WERI-Rb-1 (cell line): ENCODE measurements around the gene C16orf95.
"Not testable (repeated sequence)": the region's sequence is repeated elsewhere in the genome, so short reads cannot be mapped to it uniquely, and the experiment has no call there.

Experiments used
- DNase-seq: peaks from one replicate; pipeline ENCODE4 v3.0.0-alpha.2; 2020
- H3K27ac ChIP-seq: fragments of 250-450 bp; sonication (Bioruptor Pico); 2 replicates; pipeline ENCODE4 v1.5.1; 2020; ENCODE audit warnings: mild to moderate bottlenecking, moderate library complexity
- H3K27me3 ChIP-seq: fragments of 250-450 bp; sonication (Bioruptor Pico); 2 replicates; pipeline ENCODE4 v1.5.1; 2021; ENCODE audit warnings: mild to moderate bottlenecking, low read depth, moderate library complexity; ENCODE audit not compliant: insufficient read depth, severe bottlenecking
- H3K36me3 ChIP-seq: fragments of 250-450 bp; sonication (Bioruptor Pico); 2 replicates; pipeline ENCODE4 v1.5.1; 2020; ENCODE audit warnings: mild to moderate bottlenecking, moderate library complexity
- H3K4me3 ChIP-seq: 2 replicates; pipeline ENCODE4 v1.5.1; 2011; ENCODE audit warnings: low read depth, mild to moderate bottlenecking, control low read depth, low read length
- H3K9me3 ChIP-seq: fragments of 250-450 bp; sonication (Bioruptor Pico); 2 replicates; pipeline ENCODE4 v1.5.1; 2021; ENCODE audit warnings: mild to moderate bottlenecking, moderate library complexity; ENCODE audit not compliant: severe bottlenecking
- CTCF ChIP-seq: IDR thresholded peaks from 2 replicates; pipeline ENCODE4 v1.5.1; 2011; ENCODE audit warnings: low read depth, mild to moderate bottlenecking, control low read depth, inconsistent platforms, low read length

Gene C16orf95

GRCh38 chr16:87265261-87265660, 51.9 kb downstream of the C16orf95 start:
- Histone ChIP-seq H3K36me3 (no peaks in the 10 kb centered on the region), H3K9me3 (no peaks in the 10 kb centered on the region), H3K27ac (no peak overlapping the region), H3K4me3 (no peak overlapping the region), H3K27me3 (no peaks in the 10 kb centered on the region)
- TF ChIP-seq CTCF, result no peak
- no peak for DNase-seq

GRCh38 chr16:87264634-87265033, 52.6 kb downstream of the C16orf95 start:
- Histone ChIP-seq H3K36me3 (no peaks in the 10 kb centered on the region), H3K4me3 (no peak overlapping the region), H3K9me3 (no peaks in the 10 kb centered on the region), H3K27ac (no peak overlapping the region), H3K27me3 (no peaks in the 10 kb centered on the region)
- no peak for DNase-seq
- TF ChIP-seq CTCF, result no peak

- no peaks in the 10 kb centered on the region for H3K9me3 ChIP-seq
- no peak for DNase-seq
These were observed 53.7 kb downstream of the C16orf95 start for GRCh38 chr16:87263418-87264052.

GRCh38 chr16:87259431-87259830, 57.8 kb downstream of the C16orf95 start:
- Histone ChIP-seq H3K27ac (no peak overlapping the region), H3K4me3 (no peak overlapping the region), H3K36me3 (no peaks in the 10 kb centered on the region), H3K27me3 (no peaks in the 10 kb centered on the region), H3K9me3 (no peaks in the 10 kb centered on the region)
- no peak for TF ChIP-seq CTCF
- no peak for DNase-seq

More at GRCh38 chr16:87263418-87264052, 53.7 kb downstream of the C16orf95 start:
- Histone ChIP-seq H3K27ac (no peak overlapping the region), H3K4me3 (no peak overlapping the region), H3K27me3 (no peaks in the 10 kb centered on the region), H3K36me3 (no peaks in the 10 kb centered on the region)
- TF ChIP-seq CTCF, result no peak

- not testable (repeated sequence) for H3K27me3 ChIP-seq, H3K36me3 ChIP-seq, DNase-seq, H3K4me3 ChIP-seq, H3K9me3 ChIP-seq, H3K27ac ChIP-seq
These were observed 58.5 kb downstream of the C16orf95 start for GRCh38 chr16:87258653-87259052.

GRCh38 chr16:87255866-87256265, 61.3 kb downstream of the C16orf95 start:
- no peak overlapping the region for H3K27ac ChIP-seq
- no peaks in the 10 kb centered on the region for H3K27me3 ChIP-seq
- no peak overlapping the region for H3K4me3 ChIP-seq
- no peak for TF ChIP-seq CTCF
- H3K9me3 ChIP-seq, result no peaks in the 10 kb centered on the region
- H3K36me3 ChIP-seq, result no peaks in the 10 kb centered on the region
- DNase-seq, result no peak
